Subcutaneous abdominal adipose tissue (tissue), 5 donors: ENCODE measurements around the gene EPN1.
"Not testable (repeated sequence)": the region's sequence is repeated elsewhere in the genome, so short reads cannot be mapped to it uniquely, and the experiment has no call there.

Experiments used
- H3K27ac ChIP-seq: one replicate; pipeline ENCODE4 v1.7.0; 2013; ENCODE audit warnings: low read depth, mild to moderate bottlenecking, inconsistent platforms, low read length, moderate library complexity
- H3K27me3 ChIP-seq, 5 donors: one replicate each; pipeline ENCODE4 v1.7.0; 2013; ENCODE audit warnings: low read length in 5 of 5, inconsistent platforms in 1 of 5; ENCODE audit not compliant: control insufficient read depth in 5 of 5, insufficient read depth in 4 of 5
- H3K36me3 ChIP-seq, 5 donors: one replicate each; pipeline ENCODE4 v1.7.0; 2013; ENCODE audit warnings: low read length in 5 of 5; ENCODE audit not compliant: control insufficient read depth in 5 of 5, insufficient read depth in 5 of 5
- H3K4me1 ChIP-seq, 5 donors: one replicate each; pipeline ENCODE4 v1.7.0; 2013; ENCODE audit warnings: low read length in 5 of 5, mild to moderate bottlenecking in 3 of 5, moderate library complexity in 1 of 5; ENCODE audit not compliant: control insufficient read depth in 5 of 5, insufficient read depth in 5 of 5
- H3K4me3 ChIP-seq, 5 donors: one replicate each; pipeline ENCODE4 v1.7.0; 2013; ENCODE audit warnings: low read length in 5 of 5, low read depth in 1 of 5
- H3K9ac ChIP-seq, 5 donors: one replicate each; pipeline ENCODE4 v1.7.0; 2013; ENCODE audit warnings: low read length in 5 of 5, mild to moderate bottlenecking in 4 of 5, moderate library complexity in 3 of 5
- H3K9me3 ChIP-seq, 5 donors: one replicate each; pipeline ENCODE4 v1.7.0; 2013; ENCODE audit warnings: low read length in 5 of 5; ENCODE audit not compliant: control insufficient read depth in 5 of 5
- donor health status: healthy.
- donor health status: healthy.
- donor health status: healthy.
- donor health status: healthy.
- donor health status: healthy.

Gene EPN1

DNA sequence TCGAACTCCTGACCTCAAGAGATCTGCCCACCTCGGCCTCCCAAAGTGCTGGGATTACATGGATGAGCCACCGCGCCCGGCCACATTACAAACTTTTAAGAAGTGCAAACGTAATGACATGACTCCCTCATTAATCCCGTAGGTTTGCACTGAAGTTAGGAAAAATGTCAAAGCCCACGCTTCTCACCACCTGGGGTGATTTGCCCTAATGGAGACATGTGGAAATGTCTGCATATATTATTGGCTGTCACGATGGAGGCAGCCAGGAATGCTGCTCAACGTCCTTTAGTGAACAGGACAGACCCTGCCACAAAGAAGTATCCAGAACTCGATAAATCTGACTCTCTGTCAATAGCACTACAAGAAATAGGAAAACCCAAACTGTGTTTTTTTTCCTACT lies 42.2 kb downstream of the EPN1 start:
- Histone ChIP-seq H3K27ac (no peak overlapping the region), H3K9me3 (peaks cover 0 to 14% (median 6%) of the 10 kb centered on the region in 5 donors), H3K4me1 (no peaks in the 10 kb centered on the region), H3K4me3 (no peak overlapping the region), H3K27me3 (peaks cover 6 to 37% (median 20%) of the 10 kb centered on the region in 5 donors), H3K9ac (no peak overlapping the region), H3K36me3 (no peaks in the 10 kb centered on the region)

DNA sequence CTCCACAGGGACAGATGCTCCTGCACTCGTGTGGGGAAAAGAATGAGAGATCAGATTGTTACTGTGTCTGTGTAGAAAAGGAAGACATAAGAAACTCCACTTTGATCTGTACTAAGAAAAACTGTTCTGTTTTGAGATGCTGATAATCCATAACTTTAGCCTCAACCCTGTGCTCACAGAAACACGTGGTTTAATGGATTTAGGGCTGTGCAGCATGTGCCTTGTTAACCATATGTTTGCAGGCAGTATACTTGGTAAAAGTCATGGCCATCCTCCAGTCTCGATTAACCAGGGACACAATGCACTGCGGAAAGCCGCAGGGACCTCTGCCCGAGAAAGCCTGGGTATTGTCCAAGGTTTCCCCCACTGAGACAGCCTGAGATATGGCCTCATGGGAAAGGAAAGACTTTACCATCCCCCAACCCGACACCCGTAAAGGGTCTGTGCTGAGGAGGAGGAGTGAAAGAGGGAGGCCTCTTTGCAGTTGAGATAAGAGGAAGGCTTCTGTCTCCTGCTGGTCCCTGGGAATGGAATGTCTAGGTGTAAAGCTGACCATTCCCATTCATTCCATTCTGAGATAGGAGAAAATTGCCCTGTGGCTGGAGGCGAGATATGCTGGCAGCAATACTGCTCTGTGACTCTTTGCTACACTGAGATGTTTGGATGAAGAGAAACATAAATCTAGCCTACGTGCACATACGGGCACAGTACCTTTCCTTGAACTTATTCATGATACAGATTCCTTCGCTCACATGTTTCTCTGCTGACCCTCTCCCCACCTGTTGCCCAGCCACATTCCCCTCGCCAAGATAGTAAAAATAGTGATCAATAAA lies 43.1 kb downstream of the EPN1 start:
- not testable (repeated sequence) for H3K4me1 ChIP-seq, H3K9ac ChIP-seq, H3K4me3 ChIP-seq, H3K27ac ChIP-seq, H3K36me3 ChIP-seq
- Histone ChIP-seq H3K27me3 (peaks cover 6 to 37% (median 20%) of the 10 kb centered on the region in 5 donors), H3K9me3 (peaks cover 0 to 14% (median 7%) of the 10 kb centered on the region in 5 donors)

DNA sequence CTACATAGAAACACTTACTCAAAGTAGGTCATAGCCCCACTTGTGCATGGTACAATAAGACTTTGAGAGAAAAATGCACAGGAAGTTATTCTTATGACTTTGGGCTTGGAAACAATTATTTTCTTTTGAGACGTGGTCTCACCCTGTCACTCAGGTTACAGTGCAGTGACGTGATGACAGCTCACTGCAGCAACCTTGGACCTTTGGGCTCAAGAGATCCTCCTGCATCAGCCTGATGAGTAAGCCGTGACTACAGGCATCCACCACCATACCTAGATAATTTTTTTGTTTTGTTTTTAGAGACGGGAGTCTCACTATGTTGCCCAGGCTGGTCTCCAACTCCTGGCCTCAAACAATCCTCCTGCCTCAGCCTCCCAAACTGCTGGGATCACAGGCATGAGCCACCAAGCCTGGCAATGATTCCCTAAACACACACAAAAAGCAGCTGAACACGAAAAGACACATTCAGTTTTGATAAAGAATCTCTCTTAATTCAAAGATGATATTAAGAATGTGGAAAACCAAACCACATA lies 45.3 kb downstream of the EPN1 start:
- peaks cover 0 to 14% (median 7%) of the 10 kb centered on the region in 5 donors for H3K9me3 ChIP-seq
- no peaks in the 10 kb centered on the region for H3K4me1 ChIP-seq
- H3K9ac ChIP-seq, result no peak overlapping the region
- no peak overlapping the region for H3K27ac ChIP-seq
- H3K27me3 ChIP-seq, result peaks cover 0 to 30% (median 10%) of the 10 kb centered on the region in 5 donors
- H3K36me3 ChIP-seq, result no peaks in the 10 kb centered on the region
- H3K4me3 ChIP-seq, result no peak overlapping the region

DNA sequence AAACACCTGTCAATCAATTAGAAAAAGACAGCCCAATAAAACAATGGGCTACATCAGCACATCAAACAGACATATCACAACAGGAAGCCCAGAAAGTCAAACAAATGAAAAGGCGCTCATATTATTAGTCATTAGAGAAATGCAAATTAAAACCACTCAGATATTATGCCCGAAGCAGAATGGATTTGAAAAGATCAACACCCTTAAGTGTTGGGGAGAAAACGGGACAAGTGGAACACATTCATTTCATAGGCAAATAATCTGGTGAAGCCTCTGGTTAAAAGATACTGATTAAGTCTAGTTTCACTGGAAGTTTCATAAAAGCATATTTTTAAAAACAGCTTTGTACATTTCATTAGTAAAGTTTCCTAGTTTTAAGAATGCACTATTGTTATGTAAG lies 45.8 kb downstream of the EPN1 start:
- Histone ChIP-seq H3K4me1 (no peaks in the 10 kb centered on the region), H3K27me3 (peaks cover 0 to 30% (median 10%) of the 10 kb centered on the region in 5 donors), H3K36me3 (no peaks in the 10 kb centered on the region), H3K4me3 (no peak overlapping the region), H3K27ac (no peak overlapping the region), H3K9ac (no peak overlapping the region), H3K9me3 (peaks cover 0 to 14% (median 7%) of the 10 kb centered on the region in 5 donors)

DNA sequence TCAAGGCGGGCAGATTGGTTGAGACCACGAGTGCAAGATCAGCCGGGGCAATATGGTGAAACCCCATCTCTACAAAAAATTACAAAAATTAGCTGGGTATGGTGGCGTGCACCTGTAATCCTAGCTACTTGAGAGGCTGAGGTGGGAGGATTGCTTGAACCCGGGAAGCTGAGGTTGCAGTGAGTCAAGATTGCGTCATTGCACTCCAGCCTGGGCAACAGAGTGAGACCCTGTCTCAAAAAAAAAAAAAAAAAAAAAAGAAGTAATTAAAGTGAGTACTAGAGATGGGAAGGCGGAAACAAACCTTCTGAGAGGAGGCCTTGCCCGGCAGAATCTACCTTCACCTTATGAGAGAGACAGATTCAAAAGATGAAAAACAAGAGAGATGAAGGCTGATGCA lies 48.5 kb downstream of the EPN1 start:
- Histone ChIP-seq H3K4me1 (no peaks in the 10 kb centered on the region), H3K27me3 (peaks cover 0 to 16% (median 5%) of the 10 kb centered on the region in 5 donors), H3K9me3 (peaks cover 0 to 14% (median 7%) of the 10 kb centered on the region in 5 donors), H3K9ac (no peak overlapping the region), H3K4me3 (no peak overlapping the region), H3K27ac (no peak overlapping the region), H3K36me3 (no peaks in the 10 kb centered on the region)

DNA sequence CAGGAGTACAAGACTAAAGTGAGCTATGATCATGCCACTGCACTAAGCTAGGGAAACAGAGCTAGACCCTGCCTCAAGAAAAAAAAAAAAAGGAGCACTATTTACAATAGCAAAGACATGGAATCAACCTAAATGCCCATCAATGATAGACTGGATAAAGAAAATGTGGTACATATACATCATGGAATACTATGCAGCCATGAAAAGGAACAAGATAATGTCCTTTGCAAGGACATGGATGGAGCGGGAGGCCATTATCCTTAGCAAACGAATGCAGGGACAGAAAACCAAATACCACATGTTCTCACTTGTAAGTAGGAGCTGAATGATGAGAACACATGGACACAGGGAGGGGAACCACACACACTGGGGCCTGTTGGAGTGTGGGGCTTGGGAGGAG lies 55.4 kb downstream of the EPN1 start:
- not testable (repeated sequence) for H3K9ac ChIP-seq, H3K36me3 ChIP-seq, H3K9me3 ChIP-seq, H3K27me3 ChIP-seq, H3K4me1 ChIP-seq, H3K27ac ChIP-seq, H3K4me3 ChIP-seq

DNA sequence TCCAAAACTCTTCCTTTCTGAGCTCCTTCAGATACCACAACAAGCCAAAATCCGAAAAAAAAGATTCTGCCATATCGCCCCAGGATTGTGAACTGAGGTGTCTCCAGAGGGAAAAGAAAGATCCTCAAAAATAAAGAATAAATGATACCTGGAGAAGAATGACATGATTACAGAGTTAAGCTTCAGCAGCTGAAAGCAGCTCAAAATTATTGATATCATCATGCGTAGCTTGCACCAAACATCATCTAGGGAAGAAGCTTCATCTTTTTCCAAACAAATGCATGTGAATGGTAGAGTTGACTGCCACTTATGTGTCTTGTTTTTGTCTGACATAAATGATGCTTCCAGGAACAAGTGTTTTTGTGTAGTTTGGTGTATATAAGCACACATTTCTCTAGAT lies 63.3 kb downstream of the EPN1 start, which contains the start of gene NLRP9:
Gene NLRP9 (minus strand): TSS at position 101 of the 400 bp plus-strand sequence. CDS start 28 bp downstream, at position 73.
- H3K4me1 ChIP-seq, result no peaks in the 10 kb centered on the region
- no peak within 1 kb of the TSS for H3K4me3 ChIP-seq
- no peaks in the 10 kb centered on the region for H3K9me3 ChIP-seq
- H3K36me3 ChIP-seq, result no peaks in the 10 kb centered on the region
- H3K27me3 ChIP-seq, result peaks cover 0 to 3% (median 0%) of the 10 kb centered on the region in 5 donors
- H3K27ac ChIP-seq, result no peak within 1 kb of the TSS
- no peak within 1 kb of the TSS for H3K9ac ChIP-seq

DNA sequence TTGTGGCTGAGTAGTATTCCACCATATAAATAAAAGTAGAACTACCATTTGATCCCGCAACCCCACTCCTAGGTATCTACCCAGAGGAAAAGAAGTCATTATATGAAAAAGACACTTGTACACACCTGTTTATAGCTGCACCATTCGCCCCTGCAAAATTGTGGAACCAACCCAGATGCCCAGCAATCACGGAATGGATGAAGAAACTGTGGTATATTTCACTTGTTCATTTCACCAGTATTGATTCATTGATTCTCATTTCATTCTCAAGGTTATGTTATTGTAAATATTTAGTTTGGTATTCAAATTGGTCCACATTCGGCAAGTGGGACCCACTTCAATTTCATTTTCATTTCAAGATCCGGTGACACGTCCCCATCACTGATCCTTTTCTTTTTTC lies 75.7 kb downstream of the EPN1 start:
- Histone ChIP-seq H3K27ac (no peak overlapping the region), H3K4me3 (no peak overlapping the region), H3K9me3 (peaks cover 0 to 2% (median 0%) of the 10 kb centered on the region in 5 donors), H3K27me3 (peaks cover 0 to 5% (median 0%) of the 10 kb centered on the region in 5 donors), H3K9ac (no peak overlapping the region), H3K4me1 (peaks cover 0 to 2% (median 0%) of the 10 kb centered on the region in 5 donors), H3K36me3 (no peaks in the 10 kb centered on the region)

DNA sequence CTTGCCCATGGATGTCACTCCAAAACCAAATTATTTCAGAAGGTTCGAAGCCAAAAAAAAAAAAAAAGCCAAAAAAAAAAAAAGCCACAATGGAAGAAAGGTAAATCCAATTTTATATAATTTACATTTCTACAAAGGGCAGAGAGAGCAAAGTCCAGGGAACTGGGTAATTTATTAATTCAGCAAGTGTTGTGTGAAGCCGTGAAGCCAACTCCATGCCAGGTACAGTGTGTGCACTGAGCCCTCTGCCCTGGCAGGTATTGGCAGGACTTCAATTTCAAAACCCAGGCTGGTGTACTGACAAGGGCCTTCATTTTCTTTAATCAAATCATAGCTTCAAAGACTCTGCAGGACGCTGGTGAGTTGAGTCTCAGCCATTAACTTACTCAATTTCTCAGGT lies 78.4 kb downstream of the EPN1 start:
- Histone ChIP-seq H3K4me1 (peaks cover 0 to 2% (median 0%) of the 10 kb centered on the region in 5 donors), H3K27ac (no peak overlapping the region), H3K36me3 (no peaks in the 10 kb centered on the region), H3K4me3 (no peak overlapping the region), H3K9me3 (peaks cover 0 to 2% (median 0%) of the 10 kb centered on the region in 5 donors), H3K27me3 (peaks cover 0 to 5% (median 0%) of the 10 kb centered on the region in 5 donors), H3K9ac (no peak overlapping the region)

DNA sequence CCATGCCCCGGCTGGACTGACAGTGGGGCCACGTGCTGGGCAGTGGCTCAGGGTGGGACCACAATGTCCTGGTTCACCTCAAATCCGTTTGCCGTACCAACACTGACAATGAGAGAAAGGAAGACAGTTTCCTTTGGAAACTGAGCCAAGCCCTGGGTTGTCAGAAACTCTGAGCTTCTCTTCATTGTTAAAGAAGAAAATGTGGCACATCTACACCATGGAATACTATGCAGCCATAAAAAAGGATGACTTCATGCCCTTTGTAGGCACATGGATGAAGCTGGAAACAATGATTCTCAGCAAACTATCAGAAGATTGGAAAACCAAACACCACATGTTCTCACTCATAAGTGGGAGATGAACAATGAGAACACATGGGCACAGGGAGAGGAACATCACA lies 81.8 kb downstream of the EPN1 start:
- not testable (repeated sequence) for H3K27ac ChIP-seq, H3K9ac ChIP-seq, H3K4me3 ChIP-seq, H3K27me3 ChIP-seq, H3K4me1 ChIP-seq, H3K9me3 ChIP-seq, H3K36me3 ChIP-seq
